Activated CD8-positive, alpha-beta T cell treated with anti-CD3 and anti-CD28 coated beads, Interleukin-2, amount 10 ng/mL, durations not matched to agents 7 days and 5 days (primary cell): ENCODE data around the gene TMEM217. TPM values are rescaled to one million over a fixed set of nuclear protein-coding genes. Genes with fewer than 3 reads are reported as not detected.
"Not testable (repeated sequence)": the region's sequence is repeated elsewhere in the genome, so short reads cannot be mapped to it uniquely, and the experiment has no call there.

Source experiments
- ATAC-seq: fragments of 150-1000 bp; cut with Tn5 transposase; one replicate; pipeline ENCODE4 v1.10.0; 2021; ENCODE audit warnings: moderate library complexity
- CTCF ChIA-PET: fragments of 350-600 bp; sonication (Branson Sonifier 250); formaldehyde crosslinking; loops from one replicate; lab custom pipeline; 2021; ENCODE audit warnings: antibody characterized with exemption; lab: Charles Lee
- POLR2A ChIA-PET: fragments of 350-600 bp; sonication (Branson Sonifier 250); formaldehyde crosslinking; loops from one replicate; lab custom pipeline; 2021; ENCODE audit warnings: antibody characterized with exemption; lab: Charles Lee
- DNase-seq: peaks from one replicate; pipeline ENCODE4 v3.0.0-alpha.2; 2020
- H3K27ac Mint-ChIP-seq: one replicate; pipeline ENCODE4 v1.8.0; 2021; ENCODE audit warnings: mild to moderate bottlenecking, mixed read lengths
- H3K27me3 Mint-ChIP-seq: one replicate; pipeline ENCODE4 v1.8.0; 2021; ENCODE audit warnings: low read depth, mixed read lengths
- H3K36me3 Mint-ChIP-seq: one replicate; pipeline ENCODE4 v1.8.0; 2021; ENCODE audit warnings: low read depth, mixed read lengths
- H3K4me1 Mint-ChIP-seq: one replicate; pipeline ENCODE4 v1.8.0; 2021; ENCODE audit warnings: low read depth, mixed read lengths
- H3K4me3 Mint-ChIP-seq: one replicate; pipeline ENCODE4 v1.8.0; 2021; ENCODE audit warnings: mild to moderate bottlenecking, mixed read lengths
- H3K9me3 Mint-ChIP-seq: one replicate; pipeline ENCODE4 v1.8.0; 2022; ENCODE audit warnings: mixed read lengths; ENCODE audit not compliant: insufficient read depth
- total RNA-seq, 2 experiments: library from RNA; stranded (reverse); gene quantifications; one replicate each; pipeline ENCODE4 v1.2.3, GENCODE V29; 2021

TMEM217 gene
- total RNA-seq, 2 experiments from 2014 or later = 3.1 to 3.2 TPM

DNA sequence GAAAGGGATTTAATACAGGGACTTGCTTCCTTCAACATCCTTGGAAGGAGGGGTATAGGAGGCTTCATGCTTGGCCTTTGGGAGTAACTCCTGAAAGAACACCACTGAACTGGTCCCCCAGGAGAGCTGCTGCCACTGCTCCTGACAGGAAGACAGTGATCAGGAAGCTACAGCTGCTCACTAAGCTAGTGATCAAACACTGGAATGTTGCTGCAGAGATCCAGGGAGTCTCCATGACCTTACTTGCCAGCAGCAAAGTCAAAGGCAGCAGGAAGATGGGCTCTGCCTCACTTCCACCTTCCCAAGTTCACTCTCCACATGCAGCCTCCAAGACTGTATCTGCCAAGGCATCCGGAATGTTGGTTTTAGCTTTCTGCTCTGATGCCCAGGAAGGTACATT, 56.2 kb downstream of the TMEM217 start:
- H3K36me3 Mint-ChIP-seq = peaks cover 2% of the 10 kb centered on the region
- ChIA-PET POLR2A (interaction anchor here (0.5 to 15.8 kb wide), 4 partner anchors 28 to 1378 kb away, joined by 3 to 351 read pairs (median 5); partner anchors contain the start of gene PIM1), CTCF (interaction anchor here (1.0 to 22.1 kb wide), 7 partner anchors 8 to 180 kb away, joined by 3 to 769 read pairs (median 4); no protein-coding TSS in a partner anchor)
- DNase-seq (no peak), ATAC-seq (no peak)
- no peak overlapping the region for H3K4me3 Mint-ChIP-seq
- peak overlapping the region; percentile 88 for H3K27ac Mint-ChIP-seq
- H3K4me1 Mint-ChIP-seq = peaks cover 60% of the 10 kb centered on the region
- no peaks in the 10 kb centered on the region for H3K9me3 Mint-ChIP-seq
- H3K27me3 Mint-ChIP-seq = no peaks in the 10 kb centered on the region

DNA sequence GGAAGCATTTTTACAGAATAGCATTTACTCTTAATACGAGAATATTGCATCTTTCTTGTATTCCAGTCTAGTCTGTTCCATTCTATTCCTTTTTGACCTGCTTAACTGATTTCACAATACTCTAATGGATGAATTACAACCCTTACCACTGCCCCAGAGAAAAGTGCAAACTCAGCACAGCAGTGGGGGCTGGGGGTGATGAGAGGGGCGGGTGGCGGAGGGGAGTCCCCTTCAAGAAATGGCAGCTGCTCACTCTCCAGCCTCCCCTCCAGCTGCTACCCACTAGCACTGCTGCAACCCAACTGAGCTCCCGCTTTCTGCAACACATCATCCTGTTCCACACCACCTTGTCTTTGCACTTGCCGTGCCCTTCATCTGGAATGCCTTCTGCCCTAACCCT, 57.9 kb downstream of the TMEM217 start:
- POLR2A ChIA-PET = interaction anchor here (0.8 to 15.8 kb wide), 3 partner anchors 27 to 149 kb away, joined by 3 to 351 read pairs (median 4); partner anchors contain the start of gene PIM1
- Mint-ChIP-seq H3K36me3 (peaks cover 2% of the 10 kb centered on the region), H3K9me3 (no peaks in the 10 kb centered on the region), H3K4me1 (peaks cover 46% of the 10 kb centered on the region), H3K27ac (peak overlapping the region; percentile 3), H3K4me3 (no peak overlapping the region), H3K27me3 (no peaks in the 10 kb centered on the region)
- DNase-seq (no peak), ATAC-seq (no peak)
- CTCF ChIA-PET = interaction anchor here (0.9 to 22.1 kb wide), 7 partner anchors 8 to 178 kb away, joined by 3 to 769 read pairs (median 4); no protein-coding TSS in a partner anchor

DNA sequence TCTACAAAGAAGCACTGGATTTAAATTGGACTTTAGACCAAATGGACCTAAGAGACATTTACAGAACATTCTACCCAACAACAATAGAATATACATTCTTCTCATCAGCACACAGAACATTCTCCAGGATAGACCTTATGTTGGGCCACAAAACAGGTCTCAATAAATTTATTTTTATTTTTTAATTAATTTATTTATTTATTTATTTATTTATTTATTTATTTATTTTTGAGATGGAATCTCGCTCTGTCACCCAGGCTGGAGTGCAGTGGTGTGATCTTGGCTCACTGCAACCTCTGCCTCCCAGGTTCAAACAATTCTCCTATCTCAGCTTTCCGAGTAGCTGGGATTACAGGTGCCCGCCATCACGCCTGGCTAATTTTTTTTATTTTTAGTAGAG, 61.5 kb downstream of the TMEM217 start:
- peaks cover 40% of the 10 kb centered on the region for H3K4me1 Mint-ChIP-seq
- CTCF ChIA-PET = interaction anchor here (9.0 to 22.1 kb wide), 2 partner anchors 12 to 174 kb away, joined by 85 to 769 read pairs; no protein-coding TSS in a partner anchor
- ATAC-seq, DNase-seq, H3K4me3 Mint-ChIP-seq, H3K27me3 Mint-ChIP-seq, H3K36me3 Mint-ChIP-seq, H3K9me3 Mint-ChIP-seq, H3K27ac Mint-ChIP-seq: not testable (repeated sequence)
- POLR2A ChIA-PET = interaction anchor here (15.8 kb wide), 1 partner anchor 23 kb away, joined by 351 read pairs; the partner anchor contains the start of gene PIM1

DNA sequence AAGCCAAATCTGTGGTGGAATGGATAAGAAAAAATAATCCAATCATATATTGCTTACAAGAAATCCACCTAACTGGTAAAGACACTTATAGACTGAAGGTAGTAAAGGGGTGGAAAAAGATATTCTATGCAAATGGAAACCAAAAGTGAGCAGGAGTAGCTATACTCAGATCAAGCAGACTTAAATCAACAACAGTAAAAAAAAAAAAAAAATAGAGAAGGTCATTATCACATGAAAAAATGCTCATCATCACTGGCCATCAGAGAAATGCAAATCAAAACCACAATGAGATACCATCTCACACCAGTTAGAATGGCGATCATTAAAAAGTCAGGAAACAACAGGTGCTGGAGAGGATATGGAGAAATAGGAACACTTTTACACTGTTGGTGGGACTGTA, 63.1 kb downstream of the TMEM217 start:
- CTCF ChIA-PET = interaction anchor here (0.7 to 9.0 kb wide), 8 partner anchors 8 to 309 kb away, joined by 3 to 85 read pairs (median 8); partner anchors contain the start of gene C6orf89
- H3K4me1 Mint-ChIP-seq = peaks cover 35% of the 10 kb centered on the region
- DNase-seq, H3K4me3 Mint-ChIP-seq, H3K9me3 Mint-ChIP-seq, H3K36me3 Mint-ChIP-seq, H3K27me3 Mint-ChIP-seq: not testable (repeated sequence)
- H3K27ac Mint-ChIP-seq = peak overlapping the region; percentile 30
- ATAC-seq = peak; percentile 53
- POLR2A ChIA-PET = interaction anchor here (0.7 to 2.3 kb wide), 10 partner anchors 11 to 177 kb away, joined by 3 to 9 read pairs (median 4); no protein-coding TSS in a partner anchor

DNA sequence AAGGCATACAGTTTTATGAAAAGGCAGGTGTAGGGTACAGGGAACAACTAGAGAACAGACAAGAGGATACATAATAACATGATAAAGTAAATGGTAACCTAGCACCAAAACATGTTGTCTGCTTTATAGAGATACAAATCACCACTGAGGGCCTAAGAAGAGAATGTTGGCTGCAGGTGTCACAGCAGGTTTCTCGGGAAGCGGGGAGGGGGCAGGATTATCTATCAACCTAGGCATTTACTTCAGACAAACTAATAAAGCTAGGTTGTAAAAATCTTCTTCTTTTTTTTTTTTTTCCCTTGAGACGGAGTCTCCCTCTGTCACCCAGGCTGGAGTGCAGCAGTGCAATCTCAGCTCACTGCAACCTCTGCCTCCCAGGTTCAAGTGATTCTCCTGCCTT, 65.3 kb downstream of the TMEM217 start:
- ChIA-PET CTCF (interaction anchor here (2.0 to 9.0 kb wide), 3 partner anchors 16 to 174 kb away, joined by 10 to 85 read pairs (median 22); no protein-coding TSS in a partner anchor), POLR2A (interaction anchor here (0.6 to 1.1 kb wide), 2 partner anchors 18 to 144 kb away, joined by 3 to 4 read pairs; no protein-coding TSS in a partner anchor)
- Mint-ChIP-seq H3K27ac (peak overlapping the region; percentile 74), H3K36me3 (peaks cover 12% of the 10 kb centered on the region), H3K4me1 (peaks cover 53% of the 10 kb centered on the region), H3K27me3 (no peaks in the 10 kb centered on the region), H3K9me3 (no peaks in the 10 kb centered on the region), H3K4me3 (no peak overlapping the region)
- ATAC-seq (peak; percentile 13), DNase-seq (no peak)

DNA sequence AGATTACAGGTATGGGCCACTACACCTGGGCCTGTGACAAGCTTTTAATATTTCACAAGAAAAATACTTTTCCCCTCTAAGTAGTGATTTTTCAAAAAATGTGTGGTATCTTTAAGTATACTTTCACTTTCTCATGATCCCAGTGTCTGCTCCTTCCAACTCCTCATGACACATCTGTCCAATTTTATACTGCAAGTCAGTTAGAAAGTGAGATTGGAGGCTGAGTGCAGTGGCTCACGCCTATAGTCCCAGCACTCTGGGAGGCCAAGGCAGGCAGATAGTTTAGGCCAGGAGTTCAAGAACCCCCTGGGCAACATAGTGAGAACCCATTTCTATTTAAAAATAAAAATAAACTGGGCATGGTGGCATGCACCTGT, 67.8 kb downstream of the TMEM217 start:
- Mint-ChIP-seq H3K4me3 (peak overlapping the region; percentile 12), H3K27ac (peak overlapping the region; percentile 85)

DNA sequence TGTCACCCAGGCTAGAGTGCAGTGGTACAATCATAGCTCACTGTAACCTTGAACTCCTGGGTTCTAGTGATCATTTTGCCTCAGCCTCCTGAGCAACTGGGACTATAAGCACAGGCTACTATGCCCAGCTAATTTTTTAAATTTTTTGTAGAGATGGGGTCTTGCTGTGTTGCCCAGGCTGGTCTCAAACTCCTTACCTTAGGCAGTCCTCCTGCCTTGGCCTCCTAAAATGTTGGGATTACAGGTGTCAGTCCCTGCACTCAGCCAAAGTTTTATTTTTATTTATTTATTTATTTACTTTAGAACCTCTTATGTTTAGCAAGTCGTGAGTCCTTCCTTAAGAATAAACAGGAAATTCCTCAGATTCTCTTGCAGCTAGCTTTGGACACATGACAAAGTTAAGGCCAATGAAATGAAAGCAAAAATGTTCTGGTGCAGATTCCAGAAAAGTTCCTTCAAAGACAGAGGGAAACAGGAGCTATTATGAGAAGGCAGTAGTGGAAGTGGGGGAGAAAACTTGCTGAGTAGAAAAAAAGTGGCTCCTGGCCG, 68.9 kb downstream of the TMEM217 start:
- CTCF ChIA-PET = interaction anchor here (0.7 to 4.8 kb wide), 11 partner anchors 12 to 171 kb away, joined by 3 to 53 read pairs (median 6); no protein-coding TSS in a partner anchor
- POLR2A ChIA-PET = interaction anchor here (0.9 to 5.8 kb wide), 6 partner anchors 12 to 244 kb away, joined by 3 to 74 read pairs (median 6); partner anchors contain the start of gene CMTR1
- no peak for DNase-seq
- Mint-ChIP-seq H3K27ac (peak overlapping the region; percentile 85), H3K4me3 (no peak overlapping the region), H3K36me3 (peaks cover 18% of the 10 kb centered on the region), H3K27me3 (no peaks in the 10 kb centered on the region), H3K4me1 (peaks cover 72% of the 10 kb centered on the region), H3K9me3 (peaks cover 6% of the 10 kb centered on the region)
- ATAC-seq = no peak

More for the DNA sequence above, 67.8 kb downstream of the TMEM217 start:
- Mint-ChIP-seq H3K4me1 (peaks cover 76% of the 10 kb centered on the region), H3K27me3 (no peaks in the 10 kb centered on the region), H3K9me3 (peaks cover 6% of the 10 kb centered on the region), H3K36me3 (peaks cover 21% of the 10 kb centered on the region)
- CTCF ChIA-PET = interaction anchor here (1.1 to 4.8 kb wide), 7 partner anchors 10 to 172 kb away, joined by 3 to 53 read pairs (median 6); no protein-coding TSS in a partner anchor
- POLR2A ChIA-PET = interaction anchor here (0.6 to 5.8 kb wide), 9 partner anchors 12 to 243 kb away, joined by 3 to 74 read pairs (median 4); partner anchors contain the start of gene CMTR1
- peak; percentile 45 for ATAC-seq
- no peak for DNase-seq

DNA sequence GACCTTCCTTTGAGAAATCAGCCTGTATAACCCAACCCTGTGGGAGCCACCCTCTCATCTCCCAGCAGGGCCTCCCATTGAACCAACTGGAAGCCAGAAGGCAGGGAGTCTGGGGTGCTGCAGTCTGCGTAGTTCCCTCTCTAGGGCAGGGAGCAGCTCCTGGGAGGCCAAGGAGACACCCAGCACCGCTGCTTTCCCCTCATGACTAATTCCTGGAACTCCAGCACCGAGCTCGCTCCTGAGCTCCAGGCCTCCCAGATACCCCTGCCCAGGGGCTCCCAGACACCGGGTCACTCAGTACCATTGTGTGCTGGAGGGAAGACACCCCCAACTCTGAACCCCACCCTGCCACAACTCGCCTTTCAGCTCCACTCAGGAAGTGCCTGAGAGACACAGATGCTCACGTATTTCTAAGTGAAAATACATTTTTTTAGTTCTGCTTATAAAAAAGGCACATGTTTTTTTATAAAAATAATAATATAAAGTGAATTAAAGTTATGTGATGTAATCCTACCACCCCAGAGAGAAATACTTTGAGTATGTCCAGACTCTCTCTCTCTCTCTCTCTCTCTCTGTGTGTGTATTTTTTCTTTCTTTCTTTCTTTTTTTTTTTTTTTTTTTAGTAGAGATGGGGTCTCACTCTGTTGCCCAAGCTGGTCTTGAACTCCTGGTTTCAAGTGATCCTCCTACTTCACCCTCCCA, 70.5 kb downstream of the TMEM217 start:
- peaks cover 22% of the 10 kb centered on the region for H3K36me3 Mint-ChIP-seq
- H3K27ac Mint-ChIP-seq = peak overlapping the region; percentile 94
- no peak for ATAC-seq
- ChIA-PET CTCF (interaction anchor here (0.9 to 4.8 kb wide), 12 partner anchors 10 to 169 kb away, joined by 3 to 53 read pairs (median 12); partner anchors contain the start of gene PIM1), POLR2A (interaction anchor here (0.7 to 5.8 kb wide), 9 partner anchors 11 to 313 kb away, joined by 3 to 74 read pairs (median 7); partner anchors contain the start of genes MTCH1, PIM1 and TBC1D22B)
- H3K4me1 Mint-ChIP-seq = peaks cover 73% of the 10 kb centered on the region
- H3K9me3 Mint-ChIP-seq = peaks cover 6% of the 10 kb centered on the region
- DNase-seq = no peak
- no peaks in the 10 kb centered on the region for H3K27me3 Mint-ChIP-seq
- peak overlapping the region; percentile 38 for H3K4me3 Mint-ChIP-seq

DNA sequence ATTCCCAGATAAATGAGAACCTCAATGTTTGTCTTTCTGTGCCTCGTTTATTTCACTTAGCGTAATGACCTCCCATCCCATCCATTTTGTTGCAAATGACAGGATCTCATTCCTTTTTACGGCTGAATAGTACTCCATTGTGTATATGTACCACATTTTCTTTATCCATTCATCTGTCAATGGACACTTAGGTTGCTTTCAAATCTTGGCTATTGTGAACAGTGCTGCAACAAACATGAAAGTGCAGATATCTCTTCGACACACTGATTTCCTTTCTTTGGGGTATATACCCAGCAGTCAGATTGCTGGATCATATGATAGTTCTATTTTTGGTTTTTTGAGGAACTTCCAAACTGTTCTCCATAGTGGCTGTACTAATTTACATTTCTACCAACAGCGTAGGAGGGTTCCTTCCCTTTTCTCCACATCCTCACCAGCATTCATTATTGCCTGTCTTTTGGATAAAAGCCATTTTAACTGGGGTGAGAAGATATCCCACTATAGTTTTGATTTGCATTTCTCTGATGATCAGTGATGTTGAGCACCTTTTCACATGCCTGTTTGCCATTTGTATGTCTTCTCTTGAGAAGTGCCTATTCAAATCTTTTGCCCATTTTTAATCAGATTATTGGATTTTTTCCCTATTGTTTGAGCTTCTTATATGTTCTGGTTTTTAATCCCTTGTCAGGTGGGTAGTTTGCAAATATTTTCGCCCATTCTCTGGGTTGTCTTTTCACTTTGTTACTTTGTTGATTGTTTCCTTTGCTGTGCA, 71.8 kb downstream of the TMEM217 start:
- Mint-ChIP-seq H3K36me3 (peaks cover 26% of the 10 kb centered on the region), H3K27ac (peak overlapping the region; percentile 77), H3K4me1 (peaks cover 75% of the 10 kb centered on the region)
- not testable (repeated sequence) for ATAC-seq, H3K9me3 Mint-ChIP-seq, H3K4me3 Mint-ChIP-seq, DNase-seq, H3K27me3 Mint-ChIP-seq
- POLR2A ChIA-PET = interaction anchor here (1.6 to 5.8 kb wide), 5 partner anchors 10 to 137 kb away, joined by 7 to 74 read pairs (median 28); partner anchors contain the start of gene PIM1
- CTCF ChIA-PET = interaction anchor here (0.9 to 4.8 kb wide), 10 partner anchors 9 to 167 kb away, joined by 3 to 53 read pairs (median 16); partner anchors contain the start of gene PIM1

DNA sequence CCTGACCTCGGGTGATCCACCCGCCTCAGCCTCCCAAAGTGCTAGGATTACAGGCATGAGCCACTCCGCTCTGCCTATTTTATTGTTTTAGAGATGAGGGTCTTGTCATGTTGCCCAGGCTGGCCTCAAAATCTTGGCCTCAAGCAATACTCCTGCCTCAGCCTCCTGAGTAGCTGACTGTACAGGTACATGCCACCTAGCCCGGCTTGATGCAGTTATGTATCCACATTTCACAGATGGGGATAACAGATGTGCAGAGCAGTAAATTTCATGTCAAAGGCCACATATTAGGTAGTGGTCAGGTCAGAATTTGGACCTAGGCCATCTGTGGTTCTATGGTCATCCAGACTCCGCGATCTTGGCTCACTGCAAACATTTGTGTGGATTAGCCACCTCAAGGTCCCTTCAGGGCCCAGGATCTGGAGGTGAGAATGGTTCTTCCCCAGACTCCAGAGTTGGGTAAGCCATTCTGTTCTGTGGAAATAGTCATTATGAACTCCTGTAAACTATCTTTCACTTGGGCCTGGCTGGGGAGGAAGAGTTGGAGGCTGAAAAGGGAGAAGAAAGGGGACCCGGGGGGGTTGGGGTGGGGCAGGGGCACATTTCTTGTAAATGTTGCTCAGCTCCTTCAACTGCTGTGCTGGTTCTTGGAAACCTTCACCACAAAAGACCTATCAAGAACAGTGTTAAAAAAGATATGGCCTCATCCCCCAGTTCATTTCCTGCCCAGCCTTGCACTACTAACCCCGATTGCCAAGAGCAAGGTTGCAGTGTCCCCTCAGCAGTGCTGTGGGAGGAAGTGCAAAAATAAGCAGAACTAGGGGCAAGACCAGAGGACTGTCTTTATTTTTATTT, 75.0 kb downstream of the TMEM217 start:
- Mint-ChIP-seq H3K36me3 (peaks cover 25% of the 10 kb centered on the region), H3K4me3 (peak overlapping the region; percentile 36), H3K9me3 (peaks cover 6% of the 10 kb centered on the region), H3K4me1 (peaks cover 73% of the 10 kb centered on the region), H3K27ac (peak overlapping the region; percentile 96), H3K27me3 (no peaks in the 10 kb centered on the region)
- peak; percentile 95 for ATAC-seq
- ChIA-PET POLR2A (interaction anchor here (0.7 to 6.9 kb wide), 8 partner anchors 10 to 158 kb away, joined by 3 to 128 read pairs (median 4); partner anchors contain the start of gene PIM1), CTCF (interaction anchor here (0.7 to 18.8 kb wide), 6 partner anchors 11 to 416 kb away, joined by 3 to 584 read pairs (median 53); partner anchors contain the start of gene PIM1)
- DNase-seq = peak; percentile 89
